ENCODE results near the gene DEAF1.
"Not testable (repeated sequence)": the region's sequence is repeated elsewhere in the genome, so short reads cannot be mapped to it uniquely, and the experiment has no call there.

The DEAF1 gene, protein sequence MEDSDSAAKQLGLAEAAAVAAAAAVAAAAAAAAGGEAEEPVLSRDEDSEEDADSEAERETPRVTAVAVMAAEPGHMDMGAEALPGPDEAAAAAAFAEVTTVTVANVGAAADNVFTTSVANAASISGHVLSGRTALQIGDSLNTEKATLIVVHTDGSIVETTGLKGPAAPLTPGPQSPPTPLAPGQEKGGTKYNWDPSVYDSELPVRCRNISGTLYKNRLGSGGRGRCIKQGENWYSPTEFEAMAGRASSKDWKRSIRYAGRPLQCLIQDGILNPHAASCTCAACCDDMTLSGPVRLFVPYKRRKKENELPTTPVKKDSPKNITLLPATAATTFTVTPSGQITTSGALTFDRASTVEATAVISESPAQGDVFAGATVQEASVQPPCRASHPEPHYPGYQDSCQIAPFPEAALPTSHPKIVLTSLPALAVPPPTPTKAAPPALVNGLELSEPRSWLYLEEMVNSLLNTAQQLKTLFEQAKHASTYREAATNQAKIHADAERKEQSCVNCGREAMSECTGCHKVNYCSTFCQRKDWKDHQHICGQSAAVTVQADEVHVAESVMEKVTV

DNA sequence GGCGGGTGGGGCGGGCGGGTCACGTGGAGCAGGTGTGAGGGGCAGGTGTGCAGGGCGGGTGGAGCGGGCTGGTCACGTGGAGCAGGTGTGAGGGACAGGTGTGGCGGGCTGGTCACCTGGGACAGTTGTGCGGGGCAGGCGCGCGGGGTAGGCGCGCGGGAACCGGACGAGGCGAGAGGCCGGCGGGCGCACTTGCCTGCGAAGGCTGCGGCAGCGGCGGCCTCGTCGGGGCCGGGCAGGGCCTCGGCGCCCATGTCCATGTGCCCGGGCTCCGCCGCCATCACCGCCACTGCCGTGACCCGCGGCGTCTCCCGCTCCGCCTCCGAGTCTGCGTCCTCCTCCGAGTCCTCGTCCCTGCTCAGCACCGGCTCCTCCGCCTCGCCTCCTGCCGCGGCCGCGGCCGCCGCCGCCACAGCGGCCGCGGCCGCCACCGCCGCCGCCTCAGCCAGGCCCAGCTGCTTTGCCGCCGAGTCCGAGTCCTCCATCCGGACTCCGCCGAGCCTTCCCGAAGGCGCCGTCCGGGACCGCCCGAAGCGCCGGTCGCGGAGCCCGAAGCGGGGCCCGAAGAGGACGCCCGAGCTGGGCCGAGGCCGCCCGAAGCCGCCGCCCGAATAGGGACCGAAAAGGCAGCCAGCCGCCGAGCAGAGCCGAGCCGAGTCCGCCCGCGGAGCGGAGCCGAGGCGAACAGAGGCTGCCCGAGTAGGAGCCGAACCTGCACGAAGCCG, at the start of gene DEAF1:
TSS of gene DEAF1 (minus strand) at position 660 of the 725 bp plus-strand sequence. CDS start at position 485, 175 bp downstream.
- peak; percentile 98 for DNase-seq (ENCODE audit: low read depth in 2 of 2, low spot score in 1 of 2)

DNA sequence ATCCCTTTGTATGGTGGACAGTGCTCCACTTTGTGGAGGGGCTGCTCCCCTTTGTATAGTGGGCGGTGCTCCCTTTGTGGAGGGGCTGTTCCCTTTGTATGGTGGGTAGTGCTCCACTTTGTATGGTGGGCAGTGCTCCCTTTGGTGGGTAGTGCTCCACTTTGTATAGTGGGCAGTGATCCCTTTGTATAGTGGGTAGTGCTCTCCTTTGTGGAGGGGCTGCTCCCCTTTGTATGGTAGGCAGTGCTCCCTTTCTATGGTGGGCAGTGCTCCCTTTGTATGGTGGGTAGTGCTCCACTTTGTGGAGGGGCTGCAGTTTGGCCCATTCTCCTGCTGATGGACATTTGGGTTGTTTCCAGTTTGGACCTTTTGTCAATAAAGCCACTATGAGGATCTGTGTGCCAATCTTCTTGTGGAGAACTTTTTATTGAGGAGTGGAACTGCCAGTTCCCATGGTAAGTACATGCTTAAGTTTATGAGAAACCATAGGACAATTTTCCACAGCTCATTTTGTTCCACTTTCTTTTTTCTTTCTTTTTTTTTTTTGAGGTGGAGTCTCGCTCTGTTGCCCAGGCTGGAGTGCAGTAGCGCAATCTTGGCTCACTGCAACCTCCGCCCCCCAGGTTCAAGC, 47.7 kb upstream of the DEAF1 start:
- DNase-seq (ENCODE audit: low read depth in 2 of 2, low spot score in 1 of 2) = no peak

DNA sequence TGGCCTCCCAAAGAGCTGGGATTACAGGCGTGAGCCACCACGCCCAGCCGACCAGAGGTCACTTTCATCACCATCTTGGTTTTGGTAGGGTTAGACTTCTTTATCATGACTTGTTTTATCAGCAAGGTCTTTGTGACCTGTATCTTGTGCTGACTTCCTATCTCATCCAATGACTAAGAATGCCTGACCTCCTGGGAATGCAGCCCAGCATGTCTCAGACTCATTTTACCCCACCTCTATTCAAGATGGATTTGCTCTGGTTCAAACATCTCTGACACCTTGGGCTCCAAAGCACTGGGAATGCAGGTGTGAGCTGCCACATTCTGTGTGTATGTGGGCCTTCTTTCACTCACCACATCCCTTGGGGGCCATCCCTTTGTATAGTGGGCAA, 47.1 kb upstream of the DEAF1 start:
- DNase-seq (ENCODE audit: low read depth in 2 of 2, low spot score in 1 of 2) = no peak

DNA sequence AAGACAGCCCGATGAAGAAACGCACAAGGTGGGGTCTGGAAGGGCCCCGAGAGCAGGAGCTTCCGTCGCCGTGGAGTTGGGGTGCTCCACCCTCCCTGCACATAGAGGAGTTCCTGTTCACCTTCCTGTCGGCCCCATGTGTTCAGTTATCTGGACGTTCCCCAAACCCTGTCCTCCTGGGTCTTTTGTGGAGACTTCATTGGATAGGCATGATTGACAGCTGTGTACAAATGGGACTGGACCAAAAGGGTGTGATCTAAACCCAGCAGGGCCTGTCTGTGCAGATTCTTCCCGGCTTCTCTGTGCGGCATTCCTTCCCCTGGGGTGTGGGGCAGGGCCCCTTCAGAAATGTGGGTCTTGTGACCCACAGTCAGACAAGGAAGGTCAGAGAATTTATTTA, 42.9 kb upstream of the DEAF1 start:
- DNase-seq (ENCODE audit: low read depth in 2 of 2, low spot score in 1 of 2) = not testable (repeated sequence)

DNA sequence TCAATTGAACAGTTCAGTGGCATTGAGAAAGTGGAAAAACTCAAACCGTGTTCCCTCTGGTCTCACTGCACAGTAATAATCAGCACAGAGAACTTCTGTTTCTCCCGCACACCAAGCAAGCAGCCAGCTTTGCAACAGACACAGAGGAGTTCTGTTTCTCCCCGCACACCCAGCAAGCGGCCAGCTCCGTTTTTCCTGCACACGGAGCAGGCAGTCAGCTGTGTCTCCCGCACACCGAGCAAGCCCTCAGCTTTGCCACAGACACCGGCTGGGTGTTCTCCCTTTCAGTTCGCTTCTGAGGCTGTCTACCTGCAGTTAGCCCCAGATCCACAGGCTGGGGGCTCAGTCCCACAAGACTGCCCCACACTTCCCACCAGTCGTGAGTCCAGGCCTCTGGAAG, 42.3 kb upstream of the DEAF1 start:
- DNase-seq (ENCODE audit: low read depth in 2 of 2, low spot score in 1 of 2) = no peak

DNA sequence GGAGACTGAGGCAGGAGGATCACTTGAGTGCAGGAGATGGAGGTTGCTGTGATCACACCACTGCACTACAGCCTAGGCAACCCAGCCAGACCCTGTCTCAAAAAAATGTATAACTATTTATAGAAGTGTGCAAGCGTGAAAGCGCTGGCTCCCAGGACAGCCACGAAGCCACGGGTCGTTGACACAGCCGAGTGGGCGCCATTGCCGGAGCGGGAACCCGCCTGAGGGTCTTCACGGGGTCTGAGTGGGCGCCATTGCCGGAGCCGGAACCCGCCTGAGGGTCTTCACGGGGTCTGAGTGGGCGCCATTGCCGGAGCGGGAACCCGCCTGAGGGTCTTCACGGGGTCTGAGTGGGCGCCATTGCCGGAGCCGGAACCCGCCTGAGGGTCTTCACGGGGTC, 39.5 kb upstream of the DEAF1 start:
- DNase-seq (ENCODE audit: low read depth in 2 of 2, low spot score in 1 of 2) = not testable (repeated sequence)

DNA sequence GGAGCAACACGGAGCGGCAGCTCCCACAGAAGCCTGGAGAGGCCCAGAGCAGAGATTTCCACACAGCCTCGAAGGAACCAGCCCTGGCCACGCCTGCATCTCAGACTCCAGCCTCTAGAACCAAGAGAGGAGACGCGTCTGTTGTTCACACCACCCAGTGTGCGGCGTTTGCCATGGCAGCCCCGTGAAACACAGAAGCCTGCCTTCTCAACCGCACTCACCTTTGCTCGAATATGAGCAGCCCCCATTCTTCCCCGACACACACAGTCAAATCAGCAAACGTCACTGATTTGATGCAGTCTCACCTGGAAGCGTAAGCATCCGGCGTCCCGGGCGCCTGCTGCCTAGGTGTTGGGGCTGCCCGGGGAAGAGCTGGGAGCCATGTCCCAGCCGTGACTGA, 38.0 kb upstream of the DEAF1 start:
- DNase-seq (ENCODE audit: low read depth in 2 of 2, low spot score in 1 of 2) = no peak

DNA sequence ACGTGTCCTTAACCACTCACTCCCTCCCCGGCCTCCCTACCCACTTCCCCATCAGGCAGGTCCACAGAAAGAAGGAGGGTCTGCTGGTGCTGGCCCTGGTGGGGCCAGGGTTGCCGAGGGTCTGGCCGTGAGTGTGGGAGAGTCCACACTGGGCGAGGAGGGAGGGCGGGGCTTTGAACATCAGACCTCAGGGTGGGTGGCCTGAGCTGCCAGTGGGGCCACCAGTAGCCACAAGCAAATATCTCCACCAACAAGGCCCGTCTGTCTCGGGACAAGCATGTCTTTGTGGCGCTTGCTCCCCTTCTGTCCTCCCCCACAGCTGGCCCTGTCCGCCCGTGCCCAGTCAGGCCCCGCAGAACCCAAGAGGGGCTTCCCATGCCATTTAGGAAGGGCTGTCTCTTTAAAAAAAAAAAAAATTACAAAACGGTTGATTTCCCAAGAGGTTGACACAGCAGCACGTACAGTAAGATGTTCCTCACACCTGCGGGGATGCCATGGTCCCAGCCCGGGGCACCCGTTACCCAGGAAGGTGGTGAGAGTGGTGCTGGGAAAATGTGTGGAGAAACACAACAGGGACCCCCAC, 34.6 kb upstream of the DEAF1 start:
- no peak for DNase-seq (ENCODE audit: low read depth in 2 of 2, low spot score in 1 of 2)

DNA sequence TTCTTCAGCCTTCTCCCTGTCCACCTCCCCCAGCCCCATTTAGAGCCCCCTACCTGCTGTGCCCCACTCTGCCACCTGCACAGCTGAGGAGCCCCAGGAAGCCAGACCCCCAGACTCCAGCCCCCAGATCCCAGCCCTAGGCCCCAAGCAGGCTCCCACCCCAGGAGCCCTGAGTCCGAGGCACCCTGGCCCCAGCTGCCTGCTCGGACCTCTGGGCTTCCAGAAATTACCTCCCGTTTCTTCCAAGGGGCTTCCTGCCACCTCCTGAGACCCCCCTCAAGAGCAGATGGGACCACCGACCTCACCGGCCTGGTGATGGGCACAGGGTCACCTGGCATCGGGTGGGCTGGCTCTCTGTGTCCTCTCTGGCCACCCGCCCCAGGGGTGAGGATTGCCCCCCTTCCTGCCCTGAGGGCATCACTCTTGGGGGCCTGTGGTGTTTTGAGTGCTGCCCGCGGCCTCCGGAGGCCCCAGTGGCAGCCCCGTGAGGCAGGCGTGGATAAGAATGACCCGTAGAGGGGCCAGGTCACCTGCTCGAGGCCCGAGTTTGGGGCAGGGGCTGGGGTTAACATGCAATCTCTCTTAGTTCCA, 34.0 kb upstream of the DEAF1 start:
- DNase-seq (ENCODE audit: low read depth in 2 of 2, low spot score in 1 of 2) = no peak

DNA sequence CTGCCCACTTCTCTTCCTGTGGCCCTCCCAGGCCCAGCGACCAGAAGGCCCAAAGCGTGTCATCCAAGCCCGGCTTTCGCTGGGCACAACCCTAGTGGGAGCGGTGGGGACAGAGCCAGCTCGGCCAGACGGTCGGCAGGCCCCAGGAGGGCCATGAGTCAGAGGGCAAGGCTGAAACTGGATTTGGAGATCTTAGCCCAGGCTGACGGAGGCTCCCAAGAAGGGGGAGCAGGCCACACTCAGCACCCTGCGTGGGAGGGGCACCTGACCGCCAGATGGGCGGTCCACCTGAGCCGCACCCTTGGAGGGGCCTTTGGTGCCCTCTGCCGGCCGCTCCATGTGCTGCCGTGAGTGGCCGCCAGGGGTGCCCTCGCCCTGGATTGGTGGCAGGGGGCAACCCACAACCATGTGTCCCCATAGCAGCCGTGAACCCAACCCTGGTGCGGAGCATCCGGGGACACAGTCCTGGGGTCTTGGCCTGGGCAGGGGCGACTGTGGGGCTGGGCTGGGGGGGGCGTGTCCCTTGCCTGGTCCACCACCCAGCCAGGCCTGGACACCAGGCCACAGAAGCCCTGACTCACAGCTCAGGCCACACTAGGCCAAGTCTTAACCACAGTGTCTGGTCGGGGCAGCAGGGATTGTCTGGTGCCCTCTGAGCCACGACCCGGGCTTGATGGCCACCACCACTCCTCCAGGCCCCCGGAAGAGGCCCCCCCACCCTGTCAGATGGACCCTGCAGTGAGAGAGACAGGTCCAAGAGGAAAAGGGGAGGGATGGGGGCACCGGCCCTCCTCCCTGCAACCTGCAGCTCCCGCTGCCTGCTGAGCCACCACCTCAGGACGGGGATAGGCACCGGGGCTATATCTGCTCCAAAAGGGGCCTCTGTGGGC, 33.1 kb upstream of the DEAF1 start:
- DNase-seq (ENCODE audit: low read depth in 2 of 2, low spot score in 1 of 2) = peak; percentile 62 to 63

DNA sequence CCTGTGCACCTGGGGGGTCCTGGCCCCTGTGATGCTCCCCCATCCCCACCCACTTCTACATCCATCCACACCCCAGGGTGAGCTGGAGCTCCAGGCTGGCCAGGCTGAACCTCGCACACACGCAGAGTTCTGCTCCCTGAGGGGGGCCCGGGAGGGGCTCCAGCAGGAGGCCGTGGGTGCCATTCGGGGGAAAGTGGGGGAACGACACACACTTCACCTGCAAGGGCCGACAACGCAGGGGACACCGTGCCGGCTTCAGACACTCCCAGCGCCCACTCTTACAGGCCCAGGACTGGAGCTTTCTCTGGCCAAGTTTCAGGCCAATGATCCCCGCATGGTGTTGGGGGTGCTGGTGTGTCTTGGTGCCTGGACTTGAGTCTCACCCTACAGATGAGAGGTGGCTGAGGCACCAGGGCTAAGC, 32.3 kb upstream of the DEAF1 start:
- no peak for DNase-seq (ENCODE audit: low read depth in 2 of 2, low spot score in 1 of 2)

DNA sequence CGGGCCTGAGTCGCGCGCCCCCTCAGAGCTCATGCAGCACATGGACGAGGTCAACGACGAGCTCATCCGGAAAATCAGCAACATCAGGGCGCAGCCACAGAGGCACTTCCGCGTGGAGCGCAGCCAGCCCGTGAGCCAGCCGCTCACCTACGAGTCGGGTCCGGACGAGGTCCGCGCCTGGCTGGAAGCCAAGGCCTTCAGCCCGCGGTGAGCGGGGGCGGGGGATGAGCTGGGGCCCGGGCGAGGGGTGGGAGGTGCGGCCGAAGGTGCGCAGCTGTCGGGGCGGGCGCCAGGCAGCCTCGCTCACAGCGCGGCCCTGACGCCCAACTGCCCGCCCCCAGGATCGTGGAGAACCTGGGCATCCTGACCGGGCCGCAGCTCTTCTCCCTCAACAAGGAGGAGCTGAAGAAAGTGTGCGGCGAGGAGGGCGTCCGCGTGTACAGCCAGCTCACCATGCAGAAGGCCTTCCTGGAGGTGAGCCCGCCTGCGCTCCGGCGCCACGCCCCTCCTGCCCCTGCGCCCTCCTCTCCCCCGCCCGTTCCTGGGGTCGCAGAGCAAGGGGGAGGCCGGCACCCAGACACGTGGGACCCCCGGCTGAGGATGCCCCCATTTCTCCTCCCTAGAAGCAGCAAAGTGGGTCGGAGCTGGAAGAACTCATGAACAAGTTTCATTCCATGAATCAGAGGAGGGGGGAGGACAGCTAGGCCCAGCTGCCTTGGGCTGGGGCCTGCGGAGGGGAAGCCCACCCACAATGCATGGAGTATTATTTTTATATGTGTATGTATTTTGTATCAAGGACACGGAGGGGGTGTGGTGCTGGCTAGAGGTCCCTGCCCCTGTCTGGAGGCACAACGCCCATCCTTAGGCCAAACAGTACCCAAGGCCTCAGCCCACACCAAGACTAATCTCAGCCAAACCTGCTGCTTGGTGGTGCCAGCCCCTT, 31.5 kb upstream of the DEAF1 start:
- peak in 1 of 2 donors; percentile 36 for DNase-seq (ENCODE audit: low read depth in 2 of 2, low spot score in 1 of 2)

DNA sequence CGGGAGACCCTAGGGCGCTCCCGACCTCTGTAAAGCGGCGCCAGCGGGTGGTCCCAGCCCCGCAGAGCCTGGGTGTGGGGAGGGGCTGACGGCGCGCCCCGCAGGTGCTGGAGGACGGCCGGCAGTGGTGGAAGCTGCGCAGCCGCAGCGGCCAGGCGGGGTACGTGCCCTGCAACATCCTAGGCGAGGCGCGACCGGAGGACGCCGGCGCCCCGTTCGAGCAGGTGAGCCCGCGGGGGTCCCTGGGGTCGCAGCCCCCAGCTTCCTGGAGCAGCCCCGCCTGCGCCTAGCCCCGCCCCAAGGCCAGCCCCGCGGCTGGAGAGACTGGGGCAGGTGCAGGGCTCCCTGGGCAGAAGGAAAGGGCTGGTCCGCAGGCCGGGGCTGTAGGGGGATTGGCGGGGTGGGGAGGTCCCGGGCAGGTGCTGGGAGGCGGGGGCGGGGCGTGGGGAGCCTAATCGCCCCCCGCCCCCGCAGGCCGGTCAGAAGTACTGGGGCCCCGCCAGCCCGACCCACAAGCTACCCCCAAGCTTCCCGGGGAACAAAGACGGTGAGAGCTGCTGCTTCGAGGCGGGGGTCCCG, 30.7 kb upstream of the DEAF1 start:
- DNase-seq (ENCODE audit: low read depth in 2 of 2, low spot score in 1 of 2) = no peak

DNA sequence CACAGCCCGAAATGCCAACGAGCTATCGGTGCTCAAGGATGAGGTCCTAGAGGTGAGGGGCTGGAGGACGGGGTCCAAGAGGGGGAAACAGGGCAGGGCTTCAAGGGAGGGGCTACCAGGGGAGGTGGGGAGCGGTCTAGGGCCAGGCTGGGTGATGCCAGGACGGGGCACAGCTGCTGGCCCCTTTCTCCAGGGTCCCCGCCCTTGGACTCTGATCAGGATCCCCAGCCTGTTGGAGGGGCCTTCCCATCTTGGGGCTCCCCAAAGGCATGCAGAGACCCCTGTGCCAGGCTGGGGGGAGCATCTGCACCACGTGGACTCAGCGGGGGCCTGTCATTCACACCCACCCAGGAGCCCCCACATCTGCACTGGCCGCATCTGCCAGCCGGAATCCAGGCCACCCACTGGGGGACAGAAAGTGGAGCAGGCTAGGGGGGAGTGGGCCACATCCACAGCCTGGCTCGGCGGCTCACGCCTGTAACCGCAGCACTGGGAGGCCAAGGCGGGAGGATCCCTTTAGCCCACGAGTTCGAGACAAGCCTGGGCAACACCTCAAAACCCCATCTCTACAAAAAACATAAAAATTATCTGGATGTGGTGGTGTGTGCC, 29.9 kb upstream of the DEAF1 start:
- DNase-seq (ENCODE audit: low read depth in 2 of 2, low spot score in 1 of 2) = no peak

DNA sequence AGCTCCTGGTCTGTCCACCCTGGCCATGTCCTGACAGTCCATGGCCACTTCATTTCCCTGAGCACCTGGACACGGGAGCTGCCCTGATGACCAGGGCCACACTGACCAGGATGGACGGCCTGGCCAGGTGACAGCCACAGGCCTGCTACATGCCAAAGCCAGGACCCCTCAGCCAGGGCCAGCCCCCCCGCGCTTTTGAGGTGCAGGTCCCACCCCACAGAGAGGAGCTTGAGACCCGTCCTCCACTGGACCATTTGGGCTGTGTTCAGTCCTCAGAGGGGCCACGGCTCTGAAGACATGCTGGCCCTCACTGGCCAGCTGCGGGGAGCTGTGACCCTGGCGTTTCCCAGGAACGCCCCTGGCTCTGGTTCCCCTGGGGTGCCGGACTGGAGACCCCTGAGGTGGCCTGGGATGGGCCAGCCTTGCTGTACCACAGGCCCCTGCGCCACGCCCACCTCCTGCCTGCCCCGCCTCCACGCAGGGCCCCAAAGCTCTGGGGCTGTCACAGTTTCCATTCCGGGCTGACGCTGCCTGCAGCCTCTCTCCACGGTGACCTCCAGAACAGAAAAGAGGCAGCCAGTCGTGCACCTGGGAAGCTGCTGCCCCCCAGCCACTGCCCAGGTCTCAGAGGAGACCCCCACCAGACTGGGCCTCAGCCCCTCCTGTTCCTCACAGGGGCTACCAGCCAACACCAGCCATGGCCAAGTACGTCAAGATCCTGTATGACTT, 29.2 kb upstream of the DEAF1 start:
- no peak for DNase-seq (ENCODE audit: low read depth in 2 of 2, low spot score in 1 of 2)

DNA sequence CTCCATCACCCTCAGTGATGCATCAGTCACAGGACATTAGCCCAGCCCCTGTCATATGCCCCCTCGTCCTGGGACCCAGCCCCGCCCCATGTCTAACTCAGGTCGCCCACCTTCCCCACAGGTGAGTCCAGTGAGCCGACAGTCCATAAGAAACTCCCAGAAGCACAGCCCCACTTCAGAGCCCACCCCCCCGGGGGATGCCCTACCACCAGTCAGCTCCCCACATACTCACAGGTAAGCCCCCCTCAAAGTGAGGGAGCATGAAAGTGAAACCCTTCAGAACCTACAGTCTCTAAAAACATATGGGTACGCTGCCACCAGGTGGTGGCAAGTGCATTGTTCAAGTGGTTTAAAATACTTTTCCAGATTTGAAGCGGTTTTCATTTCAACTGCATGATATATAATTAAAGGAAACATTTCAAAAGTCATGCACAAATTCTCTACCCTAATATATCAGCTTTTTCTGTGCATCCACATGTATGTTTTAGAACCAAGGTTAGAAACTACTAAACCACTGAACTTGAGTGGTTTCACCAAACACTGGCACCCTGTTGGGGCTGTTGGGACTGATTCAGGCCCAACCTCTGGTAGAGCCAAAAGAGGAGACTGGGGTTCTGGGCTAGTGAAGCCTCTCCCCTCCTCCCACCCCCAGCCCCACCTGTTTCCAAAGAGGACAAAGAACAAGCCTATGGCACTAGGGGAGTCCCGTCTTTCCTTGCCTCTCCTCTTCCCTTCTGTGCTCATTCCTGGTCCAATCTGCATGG, 28.3 kb upstream of the DEAF1 start:
- peak in 1 of 2 donors; percentile 28 for DNase-seq (ENCODE audit: low read depth in 2 of 2, low spot score in 1 of 2)
